ENCODE measurements around the gene TELO2. TPM values are rescaled to one million over a fixed set of nuclear protein-coding genes. Genes with fewer than 3 reads are reported as not detected.

Gene TELO2
- total RNA-seq, 1 donor from 2014 or later, result 17.7 TPM

- H3K4me1 ChIP-seq, result peaks cover 35% of the 10 kb centered on the region
- TF ChIP-seq CTCF (IDR thresholded peaks at IDR 0.05; ENCODE audit: borderline replicate concordance), result no peak
- no peaks in the 10 kb centered on the region for H3K9me3 ChIP-seq (replicated peaks)
- peaks cover 41% of the 10 kb centered on the region for H3K36me3 ChIP-seq
- DNase-seq, result no peak
- no peak overlapping the region for H3K4me3 ChIP-seq
- no peaks in the 10 kb centered on the region for H3K27me3 ChIP-seq (ENCODE audit: low read depth)
- H3K27ac ChIP-seq (replicated peaks), result no peak overlapping the region
- intact Hi-C loops (cut with micrococcal nuclease), result no loop called here
Observed at GRCh38 chr16:1506494-1507213, 13.5 kb downstream of the TELO2 start.

- no peaks in the 10 kb centered on the region for H3K27me3 ChIP-seq (ENCODE audit: low read depth)
- DNase-seq, result no peak
- peaks cover 22% of the 10 kb centered on the region for H3K36me3 ChIP-seq
- TF ChIP-seq CTCF (IDR thresholded peaks at IDR 0.05; ENCODE audit: borderline replicate concordance), result no peak
- intact Hi-C loops (cut with micrococcal nuclease), result no loop called here
- no peak overlapping the region for H3K4me3 ChIP-seq
- H3K4me1 ChIP-seq, result peaks cover 44% of the 10 kb centered on the region
- H3K27ac ChIP-seq (replicated peaks), result peak overlapping the region; percentile 97
- H3K9me3 ChIP-seq (replicated peaks), result no peaks in the 10 kb centered on the region
Observed at GRCh38 chr16:1508494-1509187, 15.5 kb downstream of the TELO2 start.

GRCh38 chr16:1509307-1510221 lies 16.4 kb downstream of the TELO2 start:
- Histone ChIP-seq H3K4me1 (peaks cover 44% of the 10 kb centered on the region), H3K4me3 (peak overlapping the region; percentile 46), H3K27me3 (ENCODE audit: low read depth) (no peaks in the 10 kb centered on the region), H3K27ac (replicated peaks) (peak overlapping the region; percentile 97), H3K9me3 (replicated peaks) (peaks cover 5% of the 10 kb centered on the region), H3K36me3 (peaks cover 26% of the 10 kb centered on the region)
- no peak for TF ChIP-seq CTCF (IDR thresholded peaks at IDR 0.05; ENCODE audit: borderline replicate concordance)
- DNase-seq, result peak; percentile 78
- intact Hi-C loops (cut with micrococcal nuclease), result no loop called here

GRCh38 chr16:1510272-1510671 lies 17.1 kb downstream of the TELO2 start:
- Histone ChIP-seq H3K4me1 (peaks cover 44% of the 10 kb centered on the region), H3K27me3 (ENCODE audit: low read depth) (no peaks in the 10 kb centered on the region), H3K36me3 (peaks cover 23% of the 10 kb centered on the region), H3K4me3 (peak overlapping the region; percentile 46), H3K27ac (replicated peaks) (peak overlapping the region; percentile 97), H3K9me3 (replicated peaks) (peaks cover 12% of the 10 kb centered on the region)
- DNase-seq, result no peak
- no peak for TF ChIP-seq CTCF (IDR thresholded peaks at IDR 0.05; ENCODE audit: borderline replicate concordance)
- intact Hi-C loops (cut with micrococcal nuclease), result no loop called here

- Histone ChIP-seq H3K4me3 (no peak overlapping the region), H3K36me3 (peaks cover 20% of the 10 kb centered on the region), H3K9me3 (replicated peaks) (peaks cover 12% of the 10 kb centered on the region), H3K27me3 (ENCODE audit: low read depth) (no peaks in the 10 kb centered on the region), H3K27ac (replicated peaks) (peak overlapping the region; percentile 97), H3K4me1 (peaks cover 44% of the 10 kb centered on the region)
- no peak for TF ChIP-seq CTCF (IDR thresholded peaks at IDR 0.05; ENCODE audit: borderline replicate concordance)
- no peak for DNase-seq
- intact Hi-C loops (cut with micrococcal nuclease), result no loop called here
Observed at GRCh38 chr16:1510941-1511351, 17.8 kb downstream of the TELO2 start.

Data from left ventricle myocardium inferior (tissue), 1 donor.